Psoas muscle (tissue), 8 donors: ENCODE measurements around the gene PMF1. TPM values are rescaled to one million over a fixed set of nuclear protein-coding genes. Genes with fewer than 3 reads are reported as not detected.

ENCODE experiments used
- ATAC-seq, 4 donors: fragments of 200-7000 bp; cut with Tn5 transposase; one replicate each; pipeline ENCODE4 v1.9.1; 2020; ENCODE audit warnings: moderate library complexity in 3 of 4, mild to moderate bottlenecking in 2 of 4
- DNase-seq, 2 donors: peaks; one replicate each; pipeline ENCODE4 v3.0.0-alpha.2; 2020
- H3K27ac ChIP-seq: fragments of 200-600 bp; one replicate; pipeline ENCODE4 v1.8.0; 2022
- H3K27me3 ChIP-seq, 3 donors: fragments of 200-600 bp in 1 of 3; one replicate each; pipeline versions ENCODE4 v1.6.1 to v1.8.0; 2013 to 2022; ENCODE audit warnings: low read length in 2 of 3, mild to moderate bottlenecking in 2 of 3, moderate library complexity in 1 of 3; ENCODE audit not compliant: insufficient read depth in 3 of 3
- H3K36me3 ChIP-seq, 2 donors: fragments of 200-600 bp in 1 of 2; one replicate each; pipeline versions ENCODE4 v1.6.1 to v1.8.0; 2013 to 2022; ENCODE audit warnings: low read depth in 1 of 2, mild to moderate bottlenecking in 1 of 2, moderate library complexity in 1 of 2; ENCODE audit not compliant: insufficient read depth in 1 of 2
- H3K4me1 ChIP-seq: fragments of 200-600 bp; one replicate; pipeline ENCODE4 v1.8.0; 2022
- H3K4me3 ChIP-seq: fragments of 200-600 bp; one replicate; pipeline ENCODE4 v1.8.0; 2022; ENCODE audit warnings: mild to moderate bottlenecking
- H3K9me3 ChIP-seq: fragments of 200-600 bp; one replicate; pipeline ENCODE4 v1.8.0; 2022
- WGBS, 3 donors: extraction: QIAGEN DNeasy Blood & Tissue Kit; methylation state at CpG; one replicate each; pipeline versions ENCODE4 v1.1.6 to v1.1.7; 2013; 5-methylcytosine and 5-hydroxymethylcytosine counted together
- intact Hi-C, 2 donors: fragments of 100-400 bp; cut with DNase I; formaldehyde crosslinking; loops; one replicate each; pipeline versions ENCODE4 v1.11.0 to v1.14.2; 2022
- polyA plus RNA-seq, 3 donors: library from polyadenylated mRNA; stranded (reverse); fragments of 200-250 nt; gene quantifications; one replicate each; pipeline ENCODE4 v1.2.3, GENCODE V29; 2013
- total RNA-seq, 4 donors: library from RNA; stranded (reverse); fragmentation: NEBNext Ultra II Directional in 2 of 4; extraction: Animal tissue kit (Norgen Biotek cat#: 25700) in 2 of 4; gene quantifications; one replicate each; pipeline versions ENCODE4 v1.2.1 to v1.2.4, GENCODE V29; 2021 to 2023
- TF ChIP-seq, protein P1 (sequence below): fragments of 200-600 bp; IDR thresholded peaks from one replicate; pipeline ENCODE4 v1.8.0; 2022; ENCODE audit warnings: antibody characterized with exemption
- donor health status: healthy with polysubstance abuse.
- donor health status: DM: no; HTN: no; CAD: no; lungs with moderate emphysema.
- donor health status: Bipolar disorder and iron deficiency.
- donor health status: healthy.
- donor health status: DM: yes; HTN: yes; CAD: no.
- donor health status: DM: no; HTN: no; CAD: no.
- donor health status: DM: no; HTN: no; CAD: no.
- donor health status: DM: yes; HTN: yes; CAD: no.

PMF1 gene
- total and polyA plus RNA-seq, 7 donors: 47.9 to 93.4 (median 72.1) TPM

DNA sequence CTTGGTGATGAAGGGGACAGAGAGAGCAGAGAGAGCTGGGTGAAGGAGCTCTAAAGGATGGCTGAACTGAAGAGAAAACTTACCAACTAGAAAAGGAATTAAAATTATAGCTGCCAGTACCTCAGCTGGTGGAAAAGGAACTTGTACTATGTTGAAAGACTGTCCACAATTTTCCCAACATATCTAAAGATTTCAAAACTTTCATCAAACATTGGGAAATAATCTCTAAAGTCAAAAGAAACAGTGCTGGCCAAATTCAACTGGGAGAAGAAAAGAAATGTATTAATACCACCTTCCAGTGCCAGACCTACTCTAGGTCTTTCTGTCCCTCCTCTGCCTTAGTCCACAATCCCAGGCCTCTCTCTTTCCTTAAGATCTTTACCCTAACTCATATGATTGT is 63.7 kb downstream of the PMF1 start:
- Histone ChIP-seq H3K36me3 (peaks cover 26 to 76% of the 10 kb centered on the region in 2 donors), H3K27me3 (no peaks in the 10 kb centered on the region), H3K4me3 (no peak overlapping the region), H3K27ac (no peak overlapping the region), H3K4me1 (peaks cover 22% of the 10 kb centered on the region), H3K9me3 (no peaks in the 10 kb centered on the region)
- no peak for DNase-seq
- TF ChIP-seq, protein P1, sequence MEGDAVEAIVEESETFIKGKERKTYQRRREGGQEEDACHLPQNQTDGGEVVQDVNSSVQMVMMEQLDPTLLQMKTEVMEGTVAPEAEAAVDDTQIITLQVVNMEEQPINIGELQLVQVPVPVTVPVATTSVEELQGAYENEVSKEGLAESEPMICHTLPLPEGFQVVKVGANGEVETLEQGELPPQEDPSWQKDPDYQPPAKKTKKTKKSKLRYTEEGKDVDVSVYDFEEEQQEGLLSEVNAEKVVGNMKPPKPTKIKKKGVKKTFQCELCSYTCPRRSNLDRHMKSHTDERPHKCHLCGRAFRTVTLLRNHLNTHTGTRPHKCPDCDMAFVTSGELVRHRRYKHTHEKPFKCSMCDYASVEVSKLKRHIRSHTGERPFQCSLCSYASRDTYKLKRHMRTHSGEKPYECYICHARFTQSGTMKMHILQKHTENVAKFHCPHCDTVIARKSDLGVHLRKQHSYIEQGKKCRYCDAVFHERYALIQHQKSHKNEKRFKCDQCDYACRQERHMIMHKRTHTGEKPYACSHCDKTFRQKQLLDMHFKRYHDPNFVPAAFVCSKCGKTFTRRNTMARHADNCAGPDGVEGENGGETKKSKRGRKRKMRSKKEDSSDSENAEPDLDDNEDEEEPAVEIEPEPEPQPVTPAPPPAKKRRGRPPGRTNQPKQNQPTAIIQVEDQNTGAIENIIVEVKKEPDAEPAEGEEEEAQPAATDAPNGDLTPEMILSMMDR: no peak
- intact Hi-C loops: no loop called here
- ATAC-seq: no peak

DNA sequence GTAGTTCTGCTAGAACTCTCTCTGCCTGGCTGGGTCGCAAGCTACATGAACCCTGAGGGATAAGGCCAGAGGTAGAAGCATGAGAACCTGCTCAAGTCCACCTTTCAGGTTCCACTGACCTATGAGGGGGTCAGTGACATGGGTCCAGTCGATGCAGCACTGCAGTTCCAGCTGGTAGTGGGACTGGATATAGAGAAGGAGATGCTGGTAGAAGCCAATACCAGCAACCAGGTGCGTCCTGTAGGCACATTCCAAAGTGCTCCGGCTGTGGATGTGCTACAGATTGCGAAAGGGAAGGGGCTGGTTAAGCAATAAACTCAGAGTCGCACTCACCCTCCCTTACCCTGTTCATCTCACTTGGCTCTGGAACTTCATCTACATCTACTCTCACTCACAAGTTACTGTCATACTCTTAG is 64.2 kb downstream of the PMF1 start:
- TF ChIP-seq, protein P1: no peak
- H3K36me3 ChIP-seq: peaks cover 25 to 72% of the 10 kb centered on the region in 2 donors
- H3K27me3 ChIP-seq: no peaks in the 10 kb centered on the region
- H3K27ac ChIP-seq: no peak overlapping the region
- ATAC-seq: peak in 2 of 4 donors; percentile 26 to 32
- intact Hi-C loops: no loop called here
- 58 to 86% (median 67%) methylated on average over 6 of the region's 6 CpGs for WGBS, 3 donors
- DNase-seq: no peak
- H3K4me3 ChIP-seq: no peak overlapping the region
- no peaks in the 10 kb centered on the region for H3K9me3 ChIP-seq
- H3K4me1 ChIP-seq: peaks cover 25% of the 10 kb centered on the region

DNA sequence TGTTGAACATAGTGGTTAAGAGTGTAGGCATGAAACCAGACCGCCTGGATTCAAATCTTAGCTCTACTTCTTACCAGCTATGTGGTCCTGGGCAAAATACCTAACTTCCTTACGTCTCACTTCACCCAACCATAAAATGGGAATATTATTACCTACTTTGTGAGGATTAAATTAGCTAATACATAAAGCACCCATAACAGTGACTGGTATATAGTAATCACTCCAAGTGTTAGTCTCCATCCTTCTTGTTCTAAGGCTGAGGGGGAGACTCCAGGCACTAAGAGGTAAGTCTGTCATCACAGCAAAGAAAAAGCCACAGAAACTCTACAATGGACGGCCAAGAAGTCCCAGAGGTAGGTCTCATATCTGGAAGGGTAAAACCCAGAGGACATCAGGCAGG is 67.0 kb downstream of the PMF1 start:
- TF ChIP-seq, protein P1: no peak
- H3K36me3 ChIP-seq: peaks cover 13 to 43% of the 10 kb centered on the region in 2 donors
- H3K27me3 ChIP-seq: no peaks in the 10 kb centered on the region
- H3K4me3 ChIP-seq: no peak overlapping the region
- DNase-seq (no peak), ATAC-seq (no peak)
- H3K9me3 ChIP-seq: no peaks in the 10 kb centered on the region
- 90 to 92% (median 91%) methylated on average over 3 of the region's 3 CpGs for WGBS, 3 donors
- peak overlapping the region; percentile 92 for H3K27ac ChIP-seq
- intact Hi-C loops: no loop called here
- H3K4me1 ChIP-seq: peaks cover 33% of the 10 kb centered on the region

DNA sequence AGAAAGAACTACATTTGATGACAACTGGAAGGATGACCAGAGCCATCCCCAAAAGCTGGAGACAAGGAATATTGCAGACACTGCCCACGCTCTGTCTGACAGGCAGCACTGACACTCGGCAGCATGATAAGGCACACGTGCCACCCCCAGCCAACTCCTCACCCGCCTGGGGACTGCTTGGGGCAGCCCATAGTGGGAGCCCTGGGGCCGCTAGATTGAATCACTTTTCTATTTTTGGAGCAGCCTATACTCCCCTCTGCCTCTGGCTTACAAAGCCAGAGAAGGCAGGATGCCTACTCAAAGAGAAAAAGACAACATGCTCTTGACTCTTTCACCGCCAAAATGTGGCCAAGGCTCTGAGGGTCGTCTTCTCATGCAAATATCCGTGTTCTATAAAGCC is 68.5 kb downstream of the PMF1 start:
- peaks cover 10 to 38% of the 10 kb centered on the region in 2 donors for H3K36me3 ChIP-seq
- WGBS, 3 donors: 12 to 21% (median 13%) methylated on average over 8 of the region's 8 CpGs
- no peaks in the 10 kb centered on the region for H3K9me3 ChIP-seq
- TF ChIP-seq, protein P1: no peak
- peak overlapping the region; percentile 92 for H3K27ac ChIP-seq
- H3K4me1 ChIP-seq: peaks cover 33% of the 10 kb centered on the region
- no peaks in the 10 kb centered on the region for H3K27me3 ChIP-seq
- intact Hi-C loops: no loop called here
- peak overlapping the region; percentile 85 for H3K4me3 ChIP-seq
- peak; percentile 74 to 90 for DNase-seq
- peak; percentile 85 to 88 (median 87) for ATAC-seq
